HEK293T (cell line): ENCODE measurements around the gene STAC.

ENCODE experiments used
- CTCF ChIA-PET: fragments of 350-600 bp; formaldehyde crosslinking; extraction: SDS; loops from one replicate; lab custom pipeline; 2021; ENCODE audit warnings: antibody characterized with exemption, inconsistent platforms; lab: Yijun Ruan, JAX
- POLR2A ChIA-PET: fragments of 350-600 bp; formaldehyde crosslinking; extraction: SDS; loops from one replicate; lab custom pipeline; 2020; ENCODE audit warnings: antibody characterized with exemption, inconsistent platforms; lab: Yijun Ruan, JAX
- DNase-seq: peaks from one replicate; pipeline ENCODE4 v3.0.0; 2012; ENCODE audit warnings: mixed read lengths; ENCODE audit errors: extremely low spot score
- ARNT ChIP-seq: fragments of 450-650 bp; IDR thresholded peaks from 2 replicates; pipeline ENCODE4 v1.6.1; 2017; ENCODE audit warnings: mild to moderate bottlenecking
- BHLHE40 ChIP-seq: fragments of 450-650 bp; IDR thresholded peaks from 2 replicates; pipeline ENCODE4 v1.6.1; 2016; ENCODE audit warnings: mild to moderate bottlenecking, moderate library complexity, borderline replicate concordance
- CTBP1 ChIP-seq: fragments of 450-650 bp; IDR thresholded peaks from 2 replicates; pipeline ENCODE4 v1.6.1; 2016; ENCODE audit warnings: borderline replicate concordance
- ELF4 ChIP-seq: fragments of 450-650 bp; IDR thresholded peaks from 2 replicates; pipeline ENCODE4 v1.6.1; 2017; ENCODE audit warnings: antibody characterized with exemption
- FOXA1 ChIP-seq: fragments of 450-650 bp; IDR thresholded peaks from 2 replicates; pipeline ENCODE4 v1.6.1; 2016; ENCODE audit warnings: mild to moderate bottlenecking
- FOXK2 ChIP-seq: fragments of 450-650 bp; IDR thresholded peaks from 2 replicates; pipeline ENCODE4 v1.6.1; 2016; ENCODE audit warnings: mild to moderate bottlenecking
- FOXM1 ChIP-seq: fragments of 450-650 bp; IDR thresholded peaks from 2 replicates; pipeline ENCODE4 v1.6.1; 2017; ENCODE audit warnings: mild to moderate bottlenecking, borderline replicate concordance
- HDGF ChIP-seq: fragments of 450-650 bp; IDR thresholded peaks from 2 replicates; pipeline ENCODE4 v1.6.1; 2017; ENCODE audit warnings: antibody characterized with exemption, borderline replicate concordance
- L3MBTL2 ChIP-seq: fragments of 450-650 bp; conservative IDR thresholded peaks from 2 replicates; pipeline ENCODE4 v1.6.1; 2016; ENCODE audit warnings: mild to moderate bottlenecking
- LEF1 ChIP-seq: fragments of 450-650 bp; IDR thresholded peaks from 2 replicates; pipeline ENCODE4 v1.6.1; 2017; ENCODE audit warnings: mild to moderate bottlenecking, borderline replicate concordance
- NFRKB ChIP-seq: fragments of 450-650 bp; IDR thresholded peaks from 2 replicates; pipeline ENCODE4 v1.6.1; 2016; ENCODE audit warnings: mild to moderate bottlenecking, moderate library complexity
- SP1 ChIP-seq: fragments of 450-650 bp; IDR thresholded peaks from 2 replicates; pipeline ENCODE4 v1.6.1; 2017
- SUZ12 ChIP-seq: fragments of 450-650 bp; IDR thresholded peaks from 2 replicates; pipeline ENCODE4 v1.6.1; 2016; ENCODE audit warnings: mild to moderate bottlenecking
- TARDBP ChIP-seq: fragments of 450-650 bp; IDR thresholded peaks from 2 replicates; pipeline ENCODE4 v1.6.1; 2016
- ZNF384 ChIP-seq: fragments of 450-650 bp; IDR thresholded peaks from 2 replicates; pipeline ENCODE4 v1.6.1; 2016
- TF ChIP-seq, protein P1 (sequence below): fragments of 450-650 bp; IDR thresholded peaks from 2 replicates; pipeline ENCODE4 v1.6.1; 2016

Gene STAC

DNA sequence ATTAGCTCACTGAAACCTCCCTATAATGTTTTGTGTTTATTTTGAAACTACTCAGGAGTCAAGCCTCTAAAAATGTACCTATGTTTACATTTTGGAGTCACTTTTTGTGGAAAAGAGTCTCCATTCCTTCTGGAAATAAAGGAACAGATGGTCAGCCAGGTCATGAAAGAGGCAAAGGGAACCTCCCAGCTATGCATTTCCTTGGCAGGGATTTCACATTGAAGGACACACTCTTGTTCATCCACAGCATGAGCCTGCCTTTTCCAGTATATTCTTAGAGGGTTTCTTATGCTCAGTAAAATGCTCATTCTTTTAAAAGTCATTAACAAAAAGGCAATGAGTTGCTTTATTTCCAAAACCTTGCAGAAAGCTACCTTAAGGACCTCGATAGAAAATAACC is 20.8 kb downstream of the STAC start:
- POLR2A ChIA-PET = no interaction called here
- TF ChIP-seq, protein P1, sequence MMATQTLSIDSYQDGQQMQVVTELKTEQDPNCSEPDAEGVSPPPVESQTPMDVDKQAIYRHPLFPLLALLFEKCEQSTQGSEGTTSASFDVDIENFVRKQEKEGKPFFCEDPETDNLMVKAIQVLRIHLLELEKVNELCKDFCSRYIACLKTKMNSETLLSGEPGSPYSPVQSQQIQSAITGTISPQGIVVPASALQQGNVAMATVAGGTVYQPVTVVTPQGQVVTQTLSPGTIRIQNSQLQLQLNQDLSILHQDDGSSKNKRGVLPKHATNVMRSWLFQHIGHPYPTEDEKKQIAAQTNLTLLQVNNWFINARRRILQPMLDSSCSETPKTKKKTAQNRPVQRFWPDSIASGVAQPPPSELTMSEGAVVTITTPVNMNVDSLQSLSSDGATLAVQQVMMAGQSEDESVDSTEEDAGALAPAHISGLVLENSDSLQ = no peak
- TF ChIP-seq FOXK2 (no peak), LEF1 (no peak), CTBP1 (no peak), ZNF384 (no peak), BHLHE40 (no peak), SP1 (no peak), ELF4 (no peak), HDGF (no peak), L3MBTL2 (no peak), NFRKB (no peak)
- CTCF ChIA-PET = no interaction called here
- DNase-seq = no peak

DNA sequence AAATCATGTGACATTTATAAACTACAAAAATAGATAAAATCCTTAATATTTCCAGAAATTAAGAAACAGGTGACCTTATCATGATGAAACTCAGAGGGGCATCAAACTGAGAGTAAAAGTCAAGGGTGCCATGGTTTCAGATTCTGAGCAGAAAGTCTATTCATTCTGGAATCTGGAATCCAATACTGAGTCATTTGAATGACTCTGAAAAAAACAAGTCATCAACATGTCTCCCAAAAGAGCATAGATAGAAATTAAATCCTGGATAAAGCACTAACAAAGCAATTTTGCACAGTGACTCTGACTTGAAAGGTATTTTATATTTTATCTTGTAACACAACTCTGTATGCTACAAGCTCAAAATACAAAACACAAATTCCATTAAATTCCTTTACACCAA is 23.4 kb downstream of the STAC start:
- TF ChIP-seq L3MBTL2 = no peak
- CTCF ChIA-PET = no interaction called here
- POLR2A ChIA-PET = no interaction called here
- no peak for DNase-seq

DNA sequence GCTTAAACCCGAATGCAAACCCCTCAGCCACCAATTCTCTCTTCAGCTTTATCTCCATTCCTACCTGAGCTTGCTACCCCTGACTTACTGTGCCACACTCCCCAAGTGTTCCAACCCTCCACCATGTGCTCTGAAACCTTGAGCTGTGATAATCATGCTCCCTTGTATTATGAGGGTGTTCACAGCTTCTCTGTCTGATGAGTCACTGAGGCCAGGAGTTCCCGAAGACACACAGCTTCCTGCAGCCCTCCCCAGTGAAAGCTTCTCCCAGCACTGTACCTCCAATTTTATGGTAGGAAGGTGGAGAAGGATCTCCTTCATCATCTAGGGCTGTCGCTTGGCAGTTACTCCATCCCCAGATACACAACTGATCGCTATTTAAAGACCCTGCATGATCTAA is 24.9 kb downstream of the STAC start:
- TF ChIP-seq SUZ12 (no peak), CTBP1 (no peak), ARNT (no peak), ZNF384 (no peak), HDGF (no peak), ELF4 (no peak), LEF1 (no peak), L3MBTL2 (no peak), FOXK2 (no peak), FOXA1 (no peak), NFRKB (no peak), SP1 (no peak), BHLHE40 (no peak), FOXM1 (no peak), TARDBP (no peak)
- TF ChIP-seq, protein P1 = no peak
- ChIA-PET POLR2A (no interaction called here), CTCF (no interaction called here)
- DNase-seq = no peak

DNA sequence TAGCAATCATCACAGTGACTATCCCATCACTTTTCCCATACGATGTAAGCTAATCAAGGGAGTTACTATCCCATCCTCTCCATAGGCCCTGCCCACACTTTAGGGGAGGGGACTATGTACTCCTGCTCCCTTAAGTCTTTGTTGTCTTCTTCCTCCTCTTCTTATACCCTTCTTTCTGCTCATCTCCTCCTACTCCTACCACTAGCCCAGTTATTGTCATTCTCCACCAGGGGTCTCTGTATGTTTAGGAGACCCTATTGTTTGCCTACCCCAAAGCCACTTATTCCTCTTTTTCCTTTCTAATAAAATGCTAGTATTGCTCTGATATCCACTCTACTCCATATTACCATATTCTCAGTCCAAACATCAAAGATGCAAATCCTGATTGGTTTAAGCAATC is 27.8 kb downstream of the STAC start:
- no peak for DNase-seq
- POLR2A ChIA-PET = no interaction called here
- CTCF ChIA-PET = no interaction called here
- no peak for TF ChIP-seq FOXA1
- TF ChIP-seq HDGF = no peak
- no peak for TF ChIP-seq LEF1
- no peak for TF ChIP-seq BHLHE40
- TF ChIP-seq SUZ12 = no peak
- TF ChIP-seq TARDBP = no peak
- TF ChIP-seq, protein P1 = no peak
- TF ChIP-seq CTBP1 = no peak
- TF ChIP-seq ZNF384 = no peak
- no peak for TF ChIP-seq SP1
- no peak for TF ChIP-seq FOXK2
- no peak for TF ChIP-seq L3MBTL2

DNA sequence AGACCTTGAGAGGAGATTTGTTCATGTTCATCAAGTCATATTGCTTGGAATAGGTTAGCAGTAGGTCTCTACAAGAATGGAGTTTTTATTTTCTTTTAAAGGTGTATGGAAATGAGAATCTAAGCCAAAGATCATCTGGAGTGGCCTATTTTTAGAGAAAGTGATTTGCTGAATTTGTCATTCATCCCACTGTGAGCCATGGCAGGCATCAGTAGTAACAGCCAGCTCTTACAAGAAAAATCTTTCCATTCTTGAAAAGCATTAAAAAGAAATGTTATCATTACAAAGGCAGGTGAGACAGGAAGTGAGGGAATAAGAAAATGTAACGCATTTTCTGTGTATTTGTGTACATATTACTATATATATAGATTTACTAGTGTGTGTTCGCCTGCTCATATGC is 29.6 kb downstream of the STAC start:
- CTCF ChIA-PET = no interaction called here
- POLR2A ChIA-PET = no interaction called here
- no peak for DNase-seq
- TF ChIP-seq ARNT = no peak
- TF ChIP-seq, protein P1 = no peak
- TF ChIP-seq ZNF384 = no peak
- no peak for TF ChIP-seq ELF4
- TF ChIP-seq FOXK2 = no peak
- TF ChIP-seq SP1 = no peak
- TF ChIP-seq HDGF = no peak
- no peak for TF ChIP-seq CTBP1
- no peak for TF ChIP-seq BHLHE40
- no peak for TF ChIP-seq TARDBP
- TF ChIP-seq NFRKB = no peak
- TF ChIP-seq L3MBTL2 = no peak
- no peak for TF ChIP-seq SUZ12
- no peak for TF ChIP-seq FOXM1
- TF ChIP-seq LEF1 = no peak
- no peak for TF ChIP-seq FOXA1

DNA sequence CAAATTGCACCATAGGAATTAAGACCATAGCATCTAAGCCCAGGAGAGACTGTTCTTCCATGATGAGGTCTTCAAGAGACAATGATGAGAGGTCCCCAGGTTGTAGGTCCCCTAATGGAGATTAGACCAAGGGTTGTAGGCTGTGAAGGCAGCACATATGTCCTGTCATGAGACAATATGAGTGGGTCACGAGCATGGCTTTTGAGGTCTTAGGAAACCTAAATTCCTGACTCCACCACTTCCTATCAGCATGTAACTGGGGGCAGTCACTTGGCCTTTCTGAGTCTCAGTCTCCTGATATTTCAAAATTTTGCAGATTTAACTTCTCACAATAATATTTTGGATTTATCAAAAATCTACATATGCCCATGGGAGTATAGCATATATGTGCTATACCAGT is 31.3 kb downstream of the STAC start:
- ChIA-PET CTCF (no interaction called here), POLR2A (no interaction called here)
- no peak for DNase-seq

More for the DNA sequence above, 31.3 kb downstream of the STAC start:
- TF ChIP-seq FOXM1 (no peak), ELF4 (no peak), ZNF384 (no peak), L3MBTL2 (no peak), LEF1 (no peak), NFRKB (no peak), HDGF (no peak), TARDBP (no peak), BHLHE40 (no peak), ARNT (no peak), FOXA1 (no peak), SUZ12 (no peak), SP1 (no peak), CTBP1 (no peak), FOXK2 (no peak)
- TF ChIP-seq, protein P1 = no peak
